Endothelial cell of umbilical vein (primary cell): Measurements from ENCODE around the gene THSD4. TPM values are rescaled to one million over a fixed set of nuclear protein-coding genes. Genes with fewer than 3 reads are reported as not detected.

Experiments
- BruUV-seq: library from RNA; stranded (reverse); fragments of 400-500 nt; replicated peaks from 2 replicates; lab custom pipeline; 2021; lab: Mats Ljungman, UMichigan
- CTCF ChIA-PET: fragments of 300-600, 350-600 bp; sonication (Branson Sonifier 250); formaldehyde crosslinking; loops from one replicate; lab custom pipeline; 2021; ENCODE audit warnings: antibody characterized with exemption, inconsistent platforms; lab: Charles Lee
- POLR2A ChIA-PET: fragments of 300-600, 350-600 bp; sonication (Branson Sonifier 250); formaldehyde crosslinking; loops from one replicate; lab custom pipeline; 2021; ENCODE audit warnings: antibody characterized with exemption, inconsistent platforms; lab: Charles Lee
- DNase-seq: peaks from one replicate; pipeline ENCODE4 v3.0.0-alpha.2; 2011; ENCODE audit warnings: low read depth, low spot score
- FAIRE-seq: peaks from 2 replicates; lab custom pipeline; 2011; peaks lifted over from hg19 to GRCh38; lab: Jason Lieb, UNC
- H2AFZ ChIP-seq: 2 replicates; pipeline ENCODE4 v1.6.0; 2012; ENCODE audit warnings: low read depth, low read length, control low read depth, inconsistent platforms
- H3K27ac ChIP-seq: 2 replicates; pipeline ENCODE4 v1.5.1; 2011; ENCODE audit warnings: low read depth, mild to moderate bottlenecking, control low read depth, low read length, moderate library complexity; ENCODE audit not compliant: insufficient read depth
- H3K27me3 ChIP-seq, 2 experiments: 2 replicates each; pipeline versions ENCODE4 v1.6.0 to v1.6.1; 2011; ENCODE audit warnings: low read length in 2 of 2, mixed read lengths in 1 of 2; ENCODE audit not compliant: control insufficient read depth in 2 of 2, insufficient read depth in 2 of 2
- H3K36me3 ChIP-seq, 2 experiments: 2 replicates in 1 of 2; 3 replicates in 1 of 2; pipeline ENCODE4 v1.5.1; 2011; ENCODE audit warnings: low read length in 2 of 2, mild to moderate bottlenecking in 1 of 2, moderate library complexity in 1 of 2; ENCODE audit not compliant: control insufficient read depth in 2 of 2, insufficient read depth in 2 of 2; ENCODE audit errors: extremely low read depth in 1 of 2
- H3K4me1 ChIP-seq: 3 replicates; pipeline ENCODE4 v1.5.1; 2011; ENCODE audit warnings: mild to moderate bottlenecking, low read length; ENCODE audit not compliant: control insufficient read depth, insufficient read depth; ENCODE audit errors: extremely low read depth
- H3K4me2 ChIP-seq: 2 replicates; pipeline ENCODE4 v1.6.1; 2011; ENCODE audit warnings: low read length, control low read depth, mixed read lengths; ENCODE audit not compliant: insufficient read depth
- H3K4me3 ChIP-seq, 3 experiments: fragments of 200-600 bp in 1 of 3; sonication (generic), shearing (Covaris generic) in 1 of 3; replicated peaks in 1 of 3; 2 replicates each; pipeline ENCODE4 v1.5.1; 2011 to 2016; ENCODE audit warnings: control low read depth in 3 of 3, low read length in 3 of 3, mild to moderate bottlenecking in 2 of 3, inconsistent platforms in 1 of 3, low read depth in 1 of 3, moderate library complexity in 1 of 3; ENCODE audit not compliant: insufficient read depth in 1 of 3
- H3K79me2 ChIP-seq: 2 replicates; pipeline ENCODE4 v1.6.0; 2012; ENCODE audit warnings: low read length, inconsistent platforms; ENCODE audit not compliant: control insufficient read depth, insufficient read depth
- H3K9ac ChIP-seq: replicated peaks from 2 replicates; pipeline ENCODE3; 2011; ENCODE audit warnings: low read length, control low read depth; ENCODE audit not compliant: insufficient read depth; ENCODE audit errors: extremely low read depth
- H3K9me1 ChIP-seq: replicated peaks from 3 replicates; pipeline ENCODE4 v1.6.0; 2011; ENCODE audit warnings: mild to moderate bottlenecking, low read length; ENCODE audit not compliant: control insufficient read depth, insufficient read depth; ENCODE audit errors: extremely low read depth
- H3K9me3 ChIP-seq: replicated peaks from 2 replicates; pipeline ENCODE4 v1.5.1; 2012; ENCODE audit warnings: low read length, inconsistent platforms; ENCODE audit not compliant: control insufficient read depth, insufficient read depth
- H4K20me1 ChIP-seq: replicated peaks from 2 replicates; pipeline ENCODE3; 2011; ENCODE audit warnings: mild to moderate bottlenecking, low read length; ENCODE audit not compliant: control insufficient read depth, insufficient read depth; ENCODE audit errors: extremely low read depth
- CTCF ChIP-seq, 2 donors: IDR thresholded peaks; 1 replicate in 1 of 2; 2 replicates in 1 of 2; pipeline ENCODE4 v1.5.1; 2011; ENCODE audit warnings: low read length in 2 of 2, mild to moderate bottlenecking in 2 of 2, moderate library complexity in 2 of 2, control low read depth in 1 of 2, inconsistent platforms in 1 of 2, low read depth in 1 of 2; ENCODE audit not compliant: insufficient read depth in 1 of 2; ENCODE audit errors: extremely low read depth in 1 of 2
- EZH2 ChIP-seq: IDR thresholded peaks from 2 replicates; pipeline ENCODE4 v1.6.1; 2012; ENCODE audit warnings: borderline replicate concordance, low read depth, mild to moderate bottlenecking, moderate library complexity, low read length, inconsistent platforms; ENCODE audit not compliant: severe bottlenecking
- FOS ChIP-seq: IDR thresholded peaks from 2 replicates; pipeline ENCODE4 v1.6.1; 2011; ENCODE audit warnings: mild to moderate bottlenecking, low read length, moderate library complexity, borderline replicate concordance; ENCODE audit not compliant: insufficient read depth
- GATA2 ChIP-seq: IDR thresholded peaks from 2 replicates; pipeline ENCODE4 v1.7.0; 2011; ENCODE audit warnings: low read depth, mild to moderate bottlenecking, moderate library complexity, mixed read lengths, low read length; ENCODE audit not compliant: insufficient read length, insufficient read depth
- JUN ChIP-seq: IDR thresholded peaks from 2 replicates; pipeline ENCODE4 v1.6.1; 2011; ENCODE audit warnings: borderline replicate concordance, low read depth; ENCODE audit not compliant: insufficient read length, insufficient read depth
- MAX ChIP-seq: IDR thresholded peaks from 2 replicates; pipeline ENCODE4 v1.6.1; 2011; ENCODE audit not compliant: insufficient read depth, insufficient read length
- MYC ChIP-seq: IDR thresholded peaks from one replicate; pipeline ENCODE4 v1.6.1; 2011; ENCODE audit warnings: mild to moderate bottlenecking, low read depth, low read length
- POLR2A ChIP-seq: IDR thresholded peaks from 2 replicates; pipeline ENCODE4 v1.6.1; 2012; ENCODE audit warnings: low read depth, mild to moderate bottlenecking, control low read depth, low read length
- POLR2AphosphoS5 ChIP-seq: IDR thresholded peaks from 2 replicates; pipeline ENCODE4 v1.6.1; 2012; ENCODE audit warnings: low read depth, mild to moderate bottlenecking, control low read depth, low read length, moderate library complexity; ENCODE audit not compliant: insufficient read depth
- dilution Hi-C: fragments of 300-500 bp; cut with MboI; formaldehyde crosslinking; loops from one replicate; pipeline ENCODE4 v1.15.0; 2019; ENCODE audit warnings: low sequenced_read_pairs; ENCODE audit not compliant: extremely low pct_ligation_motif_present
- intact Hi-C: fragments of 100-400 bp; cut with micrococcal nuclease; formaldehyde crosslinking; loops from one replicate; pipeline ENCODE4 v1.10.0; 2022
- polyA plus RNA-seq, 4 experiments: library from polyadenylated mRNA; depleted of rRNA in 3 of 4; stranded (reverse) in 3 of 4; unstranded in 1 of 4; fragments of >200 nt; gene quantifications; 2 replicates each; pipeline versions ENCODE4 v1.2.1 to v1.2.3, GENCODE V29; 2011 to 2012; ENCODE audit warnings: missing spikeins in 1 of 4
- total RNA-seq: library from RNA; stranded (reverse); gene quantifications from 2 replicates; pipeline ENCODE4 v1.2.3, GENCODE V29; 2021

The THSD4 gene
- total and polyA plus RNA-seq, 2 donors (not counting 3 experiments of a cell fraction or from before 2014, with no cell fraction given): 9.9 to 25.4 TPM

GRCh38 chr15:71106802-71107500 lies 8.3 kb upstream of the THSD4 start:
- intact Hi-C loops: no loop called here
- CTCF ChIA-PET: interaction anchor here (1.0 to 4.4 kb wide), 3 partner anchors 95 to 337 kb away, joined by 3 to 60 read pairs (median 54); no protein-coding TSS in a partner anchor

More at GRCh38 chr15:71106802-71107500, 8.3 kb upstream of the THSD4 start:
- Histone ChIP-seq H3K27me3 (no peaks in the 10 kb centered on the region), H3K9me1 (no peaks in the 10 kb centered on the region), H3K36me3 (no peaks in the 10 kb centered on the region), H3K4me1 (no peaks in the 10 kb centered on the region), H3K9me3 (no peaks in the 10 kb centered on the region), H3K79me2 (no peaks in the 10 kb centered on the region), H3K27ac (no peak overlapping the region), H2AFZ (no peak overlapping the region), H3K4me3 (no peak overlapping the region), H4K20me1 (no peaks in the 10 kb centered on the region), H3K4me2 (no peak overlapping the region), H3K9ac (no peak overlapping the region)
- no TSS peak for BruUV-seq
- POLR2A ChIA-PET: no interaction called here
- DNase-seq (no peak), FAIRE-seq (no peak)
- TF ChIP-seq JUN (no peak), CTCF (IDR thresholded peaks at IDR 0.05; ENCODE audit: extremely low read depth in 1 of 2, insufficient read depth in 1 of 2, low read depth in 1 of 2, low read length in 2 of 2) (no peak), MYC (no peak), POLR2AphosphoS5 (no peak), POLR2A (no peak), MAX (no peak), FOS (no peak), EZH2 (no peak), GATA2 (no peak)
- dilution Hi-C loops: no loop called here
